Mesendoderm (in vitro differentiated cells): ENCODE data around the gene CDC6.

Experiments
- DNase-seq: peaks from one replicate; pipeline ENCODE4 v3.0.0; 2013
- H2AK5ac ChIP-seq: 2 replicates; pipeline ENCODE4 v1.6.1; 2013; ENCODE audit warnings: low read length, inconsistent platforms
- H2BK120ac ChIP-seq: 2 replicates; pipeline ENCODE4 v1.6.1; 2013; ENCODE audit warnings: low read depth, mild to moderate bottlenecking, low read length, moderate library complexity, mixed read lengths
- H2BK15ac ChIP-seq: replicated peaks from 2 replicates; pipeline ENCODE4 v1.6.1; 2013; ENCODE audit warnings: low read depth, mild to moderate bottlenecking, moderate library complexity
- H2BK5ac ChIP-seq: 2 replicates; pipeline ENCODE4 v1.6.1; 2013; ENCODE audit warnings: low read length, inconsistent platforms
- H3K18ac ChIP-seq: 2 replicates; pipeline ENCODE4 v1.6.1; 2013; ENCODE audit warnings: mild to moderate bottlenecking, low read length, mixed read lengths
- H3K23ac ChIP-seq: one replicate; pipeline ENCODE4 v1.6.1; 2013; ENCODE audit warnings: low read length
- H3K27ac ChIP-seq: 2 replicates; pipeline ENCODE4 v1.5.1; 2013; ENCODE audit warnings: low read depth, mild to moderate bottlenecking, inconsistent platforms, low read length, moderate library complexity
- H3K27me3 ChIP-seq: 2 replicates; pipeline ENCODE4 v1.6.1; 2013; ENCODE audit warnings: low read length, control low read depth, mild to moderate bottlenecking, inconsistent platforms; ENCODE audit not compliant: insufficient read depth, poor library complexity
- H3K36me3 ChIP-seq: 2 replicates; pipeline ENCODE4 v1.6.1; 2013; ENCODE audit warnings: low read length, inconsistent platforms; ENCODE audit not compliant: control insufficient read depth, insufficient read depth
- H3K4ac ChIP-seq: one replicate; pipeline ENCODE4 v1.6.1; 2013; ENCODE audit warnings: low read depth, mild to moderate bottlenecking, low read length, moderate library complexity
- H3K4me1 ChIP-seq: 2 replicates; pipeline ENCODE4 v1.6.1; 2013; ENCODE audit warnings: low read depth, low read length, inconsistent platforms; ENCODE audit not compliant: control insufficient read depth
- H3K4me2 ChIP-seq: 2 replicates; pipeline ENCODE4 v1.6.1; 2013; ENCODE audit warnings: low read length
- H3K4me3 ChIP-seq: 2 replicates; pipeline ENCODE4 v1.5.1; 2013; ENCODE audit warnings: mild to moderate bottlenecking, low read length
- H3K56ac ChIP-seq: one replicate; pipeline ENCODE4 v1.6.1; 2013; ENCODE audit warnings: low read length
- H3K79me1 ChIP-seq: 2 replicates; pipeline ENCODE4 v1.6.1; 2013; ENCODE audit warnings: low read length, inconsistent platforms
- H3K79me2 ChIP-seq: 2 replicates; pipeline ENCODE4 v1.6.1; 2013; ENCODE audit warnings: mild to moderate bottlenecking, low read length; ENCODE audit not compliant: control insufficient read depth, insufficient read depth
- H3K9ac ChIP-seq: 2 replicates; pipeline ENCODE4 v1.6.1; 2013; ENCODE audit warnings: low read length, inconsistent platforms
- H4K5ac ChIP-seq: one replicate; pipeline ENCODE4 v1.6.1; 2013; ENCODE audit warnings: low read length
- H4K8ac ChIP-seq: one replicate; pipeline ENCODE4 v1.6.1; 2013; ENCODE audit warnings: low read depth, mild to moderate bottlenecking, control low read depth, low read length, moderate library complexity
- WGBS: extraction: QIAGEN DNeasy Blood & Tissue Kit; methylation state at CpG from one replicate; pipeline ENCODE4 v1.1.7; 2013; ENCODE audit warnings: low lambda C conversion rate, missing lambda C conversion rate; ENCODE audit not compliant: insufficient coverage; ENCODE audit errors: extremely low coverage; 5-methylcytosine and 5-hydroxymethylcytosine counted together

CDC6 gene

DNA sequence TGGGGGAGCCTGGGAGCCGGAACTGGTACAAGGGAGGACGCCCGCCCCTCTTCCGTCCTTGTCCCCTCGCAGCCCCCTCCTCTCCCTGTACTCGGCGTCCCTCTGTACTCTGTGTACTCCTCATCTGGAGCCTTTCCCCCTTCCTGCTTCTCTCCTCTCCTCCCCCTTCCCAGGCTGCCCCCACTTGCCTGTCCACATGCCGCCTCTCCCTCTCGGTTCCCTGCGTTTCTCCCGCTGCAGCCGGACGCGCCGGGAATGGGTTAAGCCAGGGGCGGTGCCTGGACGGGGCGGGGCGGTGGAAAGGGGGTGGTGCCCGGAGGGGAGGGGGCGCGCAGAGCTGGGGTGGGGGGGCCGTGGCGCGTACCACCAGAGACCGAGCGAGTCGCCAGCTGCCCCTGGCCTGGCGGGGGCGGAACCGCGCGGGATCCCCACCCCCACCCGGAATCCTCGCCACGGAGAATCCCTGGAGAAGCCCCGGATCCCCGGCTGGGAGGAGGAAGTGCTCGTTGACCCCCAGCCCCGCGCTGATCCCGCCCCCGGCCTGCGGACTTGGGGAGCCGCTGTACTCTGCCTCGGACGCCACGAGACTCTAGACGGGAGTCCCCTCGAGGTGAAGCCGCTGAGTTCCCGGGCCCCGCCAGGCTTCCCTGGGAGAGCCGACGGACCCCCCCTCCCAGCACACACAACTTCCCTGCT lies 54.3 kb downstream of the CDC6 start:
- Histone ChIP-seq H4K8ac (no peak overlapping the region), H3K18ac (peak overlapping the region; percentile 84), H3K27ac (peak overlapping the region; percentile 46), H3K79me2 (peaks cover 22% of the 10 kb centered on the region), H2AK5ac (no peak overlapping the region), H2BK15ac (no peak overlapping the region), H3K4me1 (peaks cover 23% of the 10 kb centered on the region), H2BK5ac (peak overlapping the region; percentile 86), H2BK120ac (no peak overlapping the region), H3K4me2 (peak overlapping the region; percentile 84), H3K27me3 (no peaks in the 10 kb centered on the region), H3K79me1 (peaks cover 14% of the 10 kb centered on the region), H3K9ac (peak overlapping the region; percentile 89), H3K56ac (peak overlapping the region; percentile 97), H3K4me3 (peak overlapping the region; percentile 79), H4K5ac (no peak overlapping the region), H3K23ac (no peak overlapping the region), H3K36me3 (no peaks in the 10 kb centered on the region), H3K4ac (peak overlapping the region; percentile 57)
- WGBS: no CpG with 5 or more reads among the region's 55 CpGs
- peak; percentile 89 for DNase-seq

GRCh38 chr17:40342504-40343218 lies 55.0 kb downstream of the CDC6 start:
- Histone ChIP-seq H3K9ac (peak overlapping the region; percentile 81), H3K27me3 (no peaks in the 10 kb centered on the region), H2BK5ac (no peak overlapping the region), H4K5ac (no peak overlapping the region), H3K27ac (peak overlapping the region; percentile 24), H3K4me1 (peaks cover 29% of the 10 kb centered on the region), H3K4ac (peak overlapping the region; percentile 57), H3K36me3 (no peaks in the 10 kb centered on the region), H2BK15ac (no peak overlapping the region), H3K23ac (no peak overlapping the region), H3K18ac (peak overlapping the region; percentile 84), H2AK5ac (no peak overlapping the region), H4K8ac (no peak overlapping the region), H2BK120ac (no peak overlapping the region), H3K4me2 (peak overlapping the region; percentile 51), H3K4me3 (peak overlapping the region; percentile 67), H3K79me1 (peaks cover 18% of the 10 kb centered on the region), H3K56ac (peak overlapping the region; percentile 95), H3K79me2 (peaks cover 27% of the 10 kb centered on the region)
- no peak for DNase-seq
- no CpG with 5 or more reads among the region's 38 CpGs for WGBS

DNA sequence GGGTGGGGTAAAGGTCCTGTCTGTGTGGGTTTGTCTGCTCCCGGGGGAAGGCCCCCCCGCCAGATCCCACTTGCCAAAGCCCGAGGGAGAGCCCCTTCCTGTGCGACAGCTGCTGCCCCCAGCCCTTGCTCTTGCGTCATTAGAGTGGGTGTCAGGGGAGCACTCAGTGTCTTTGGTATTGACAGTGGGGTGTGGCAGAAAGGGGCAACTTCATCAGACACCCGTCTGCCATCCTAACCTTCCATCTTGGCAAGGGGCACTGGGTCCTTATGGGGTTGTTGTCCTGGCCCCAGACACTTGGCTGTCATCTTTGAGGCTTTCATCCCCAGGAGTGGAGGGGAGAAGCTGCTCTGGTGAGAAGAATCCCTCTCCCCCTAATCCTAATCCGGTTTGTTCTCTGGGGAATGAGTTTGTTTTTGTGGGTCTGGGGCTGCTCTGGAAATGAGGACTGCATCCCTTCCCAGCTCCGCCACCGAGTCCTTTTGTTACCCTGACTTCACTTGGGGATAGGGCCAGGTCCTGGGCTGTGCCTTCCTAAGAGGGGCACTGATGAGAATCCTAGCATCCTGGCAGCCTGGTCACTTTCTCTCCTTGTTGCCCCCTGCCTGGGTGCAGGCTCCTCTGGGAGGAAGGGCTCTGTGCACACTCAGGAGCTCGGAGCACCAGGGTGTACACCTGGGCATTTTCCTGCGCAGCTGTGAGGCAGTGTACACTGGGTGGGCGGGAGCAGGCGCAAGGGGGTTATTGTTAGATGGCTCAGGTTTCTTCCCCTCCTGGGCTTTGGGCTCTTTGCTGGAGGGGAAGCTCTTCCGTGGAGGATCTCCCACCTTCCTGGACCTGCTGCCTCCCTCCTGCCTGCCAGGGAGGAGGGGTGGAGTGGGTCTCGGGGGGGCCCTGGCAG lies 55.8 kb downstream of the CDC6 start:
- Histone ChIP-seq H2BK5ac (peak overlapping the region; percentile 44), H2BK120ac (no peak overlapping the region), H3K18ac (peak overlapping the region; percentile 57), H2BK15ac (no peak overlapping the region), H3K36me3 (no peaks in the 10 kb centered on the region), H3K79me2 (peaks cover 32% of the 10 kb centered on the region), H3K4me1 (peaks cover 36% of the 10 kb centered on the region), H3K27ac (peak overlapping the region; percentile 13), H3K4me3 (peak overlapping the region; percentile 67), H4K5ac (no peak overlapping the region), H3K9ac (peak overlapping the region; percentile 81), H3K4ac (no peak overlapping the region), H3K23ac (no peak overlapping the region), H3K79me1 (peaks cover 19% of the 10 kb centered on the region), H2AK5ac (no peak overlapping the region), H3K4me2 (peak overlapping the region; percentile 51), H3K56ac (peak overlapping the region; percentile 95), H3K27me3 (no peaks in the 10 kb centered on the region), H4K8ac (no peak overlapping the region)
- DNase-seq: no peak
- no CpG with 5 or more reads among the region's 15 CpGs for WGBS

- Histone ChIP-seq H3K27ac (peak overlapping the region; percentile 96), H3K4me1 (peaks cover 37% of the 10 kb centered on the region), H3K27me3 (no peaks in the 10 kb centered on the region)
These were observed 56.9 kb downstream of the CDC6 start for GRCh38 chr17:40344421-40345160.

More at GRCh38 chr17:40344421-40345160, 56.9 kb downstream of the CDC6 start:
- Histone ChIP-seq H2BK120ac (peak overlapping the region; percentile 46), H3K36me3 (no peaks in the 10 kb centered on the region), H3K23ac (peak overlapping the region; percentile 73), H3K4ac (peak overlapping the region; percentile 87), H3K56ac (peak overlapping the region; percentile 95), H3K9ac (peak overlapping the region; percentile 84), H4K5ac (no peak overlapping the region), H4K8ac (no peak overlapping the region), H3K4me3 (no peak overlapping the region), H2BK5ac (peak overlapping the region; percentile 98), H2AK5ac (peak overlapping the region; percentile 92), H3K79me1 (peaks cover 24% of the 10 kb centered on the region), H3K79me2 (peaks cover 38% of the 10 kb centered on the region), H3K4me2 (peak overlapping the region; percentile 86), H3K18ac (peak overlapping the region; percentile 30), H2BK15ac (no peak overlapping the region)
- no CpG with 5 or more reads among the region's 7 CpGs for WGBS
- no peak for DNase-seq
